CD14-positive monocyte (primary cell): ENCODE results near the gene SLC27A6. TPM values are rescaled to one million over a fixed set of nuclear protein-coding genes. Genes with fewer than 3 reads are reported as not detected.
"Not testable (repeated sequence)": the region's sequence is repeated elsewhere in the genome, so short reads cannot be mapped to it uniquely, and the experiment has no call there.

Experiments used
- DNase-seq, 3 donors: peaks; one replicate each; pipeline ENCODE4 v3.0.0-alpha.2; 2011 to 2022
- H2AFZ ChIP-seq: 2 replicates; pipeline ENCODE4 v1.6.0; 2012; ENCODE audit warnings: mild to moderate bottlenecking, low read depth, low read length, inconsistent platforms; ENCODE audit not compliant: insufficient read depth, poor library complexity, severe bottlenecking
- H3K27ac ChIP-seq, 2 donors: 1 replicate in 1 of 2; 2 replicates in 1 of 2; pipeline ENCODE4 v1.5.1; 2012 to 2013; ENCODE audit warnings: low read length in 2 of 2, control low read depth in 1 of 2, inconsistent platforms in 1 of 2, low read depth in 1 of 2, mild to moderate bottlenecking in 1 of 2
- H3K27me3 ChIP-seq, 2 donors: one replicate each; pipeline versions ENCODE4 v1.6.0 to v1.6.1; 2011 to 2013; ENCODE audit warnings: low read length in 2 of 2; ENCODE audit not compliant: control insufficient read depth in 2 of 2, insufficient read depth in 2 of 2
- H3K36me3 ChIP-seq, 2 donors: replicated peaks in 1 of 2; 1 replicate in 1 of 2; 2 replicates in 1 of 2; pipeline versions ENCODE4 v1.5.1 to v1.6.1; 2012 to 2013; ENCODE audit warnings: low read length in 2 of 2, control low read depth in 1 of 2, inconsistent platforms in 1 of 2, mild to moderate bottlenecking in 1 of 2; ENCODE audit not compliant: insufficient read depth in 2 of 2, control insufficient read depth in 1 of 2
- H3K4me1 ChIP-seq, 2 donors: 1 replicate in 1 of 2; 2 replicates in 1 of 2; pipeline versions ENCODE4 v1.5.1 to v1.6.1; 2012 to 2013; ENCODE audit warnings: low read length in 2 of 2, control low read depth in 1 of 2, inconsistent platforms in 1 of 2, mild to moderate bottlenecking in 1 of 2, moderate library complexity in 1 of 2; ENCODE audit not compliant: insufficient read depth in 2 of 2, control insufficient read depth in 1 of 2
- H3K4me2 ChIP-seq: replicated peaks from 2 replicates; pipeline ENCODE3; 2012; ENCODE audit warnings: low read length, moderate library complexity, mild to moderate bottlenecking; ENCODE audit not compliant: poor library complexity, severe bottlenecking; ENCODE audit errors: extremely low read depth
- H3K4me3 ChIP-seq, 3 experiments: fragments of 200-600 bp in 1 of 3; sonication (generic) in 1 of 3; replicated peaks in 1 of 3; 1 replicate in 2 of 3; 2 replicates in 1 of 3; pipeline ENCODE4 v1.5.1; 2011 to 2013; ENCODE audit warnings: low read length in 3 of 3, mild to moderate bottlenecking in 3 of 3, control low read depth in 2 of 3, low read depth in 2 of 3, inconsistent platforms in 1 of 3, moderate library complexity in 1 of 3
- H3K79me2 ChIP-seq: 2 replicates; pipeline ENCODE4 v1.6.0; 2012; ENCODE audit warnings: mild to moderate bottlenecking, control low read depth, inconsistent platforms, low read length, moderate library complexity; ENCODE audit not compliant: insufficient read depth
- H3K9ac ChIP-seq: 2 replicates; pipeline ENCODE4 v1.6.0; 2017; ENCODE audit warnings: low read length, mild to moderate bottlenecking; ENCODE audit not compliant: insufficient read depth, poor library complexity, severe bottlenecking
- H3K9me3 ChIP-seq, 2 donors: replicated peaks in 1 of 2; 1 replicate in 1 of 2; 2 replicates in 1 of 2; pipeline versions ENCODE4 v1.5.1 to v1.6.1; 2012 to 2013; ENCODE audit warnings: low read length in 2 of 2, control low read depth in 1 of 2; ENCODE audit not compliant: control insufficient read depth in 1 of 2, insufficient read depth in 1 of 2
- H4K20me1 ChIP-seq: 2 replicates; pipeline ENCODE4 v1.6.0; 2012; ENCODE audit warnings: mild to moderate bottlenecking, low read length, control low read depth, moderate library complexity; ENCODE audit not compliant: insufficient read depth
- H3K27ac Mint-ChIP-seq, 7 donors: one replicate each; pipeline ENCODE4 v1.8.0; 2020; ENCODE audit warnings: mild to moderate bottlenecking in 7 of 7, mixed read lengths in 7 of 7, moderate library complexity in 6 of 7, inconsistent platforms in 2 of 7
- H3K27me3 Mint-ChIP-seq, 3 donors: one replicate each; pipeline ENCODE4 v1.8.0; 2021 to 2022; ENCODE audit warnings: low read depth in 3 of 3, mild to moderate bottlenecking in 3 of 3, mixed read lengths in 3 of 3, moderate library complexity in 3 of 3, inconsistent platforms in 1 of 3
- H3K36me3 Mint-ChIP-seq, 2 donors: one replicate each; pipeline ENCODE4 v1.8.0; 2020; ENCODE audit warnings: mixed read lengths in 2 of 2, inconsistent platforms in 1 of 2, mild to moderate bottlenecking in 1 of 2
- H3K4me1 Mint-ChIP-seq: one replicate; pipeline ENCODE4 v1.8.0; 2020; ENCODE audit warnings: mild to moderate bottlenecking, mixed read lengths
- H3K4me3 Mint-ChIP-seq, 2 donors: one replicate each; pipeline ENCODE4 v1.8.0; 2020; ENCODE audit warnings: mild to moderate bottlenecking in 2 of 2, mixed read lengths in 2 of 2, moderate library complexity in 1 of 2
- H3K9me3 Mint-ChIP-seq, 7 donors: one replicate each; pipeline ENCODE4 v1.8.0; 2020 to 2022; ENCODE audit warnings: mixed read lengths in 7 of 7, mild to moderate bottlenecking in 6 of 7, moderate library complexity in 6 of 7, inconsistent platforms in 2 of 7
- WGBS: methylation state at CpG from one replicate; pipeline ENCODE4 v1.1.5; 2013; ENCODE audit warnings: missing lambda C conversion rate; ENCODE audit not compliant: insufficient coverage; 5-methylcytosine and 5-hydroxymethylcytosine counted together
- intact Hi-C, 2 donors: fragments of 100-400 bp; cut with micrococcal nuclease; formaldehyde crosslinking; loops; one replicate each; pipeline versions ENCODE4 v1.15.0 to v1.15.1; 2023
- polyA plus RNA-seq, 3 donors: library from polyadenylated mRNA; depleted of rRNA in 1 of 3; unstranded in 2 of 3; stranded (reverse) in 1 of 3; fragments of 300-500 nt in 2 of 3; fragments of >200 nt in 1 of 3; fragmentation: Illumina TruSeq in 2 of 3; gene quantifications; 1 replicate in 2 of 3; 2 replicates in 1 of 3; pipeline ENCODE4 v1.2.3, GENCODE V29; 2012 to 2021
- TF ChIP-seq, protein P1 (sequence below): fragments of 200-600 bp; IDR thresholded peaks from one replicate; pipeline ENCODE4 v1.8.0; 2022; ENCODE audit warnings: antibody characterized with exemption, mild to moderate bottlenecking

SLC27A6 gene
- polyA plus RNA-seq, 3 donors, result not detected

DNA sequence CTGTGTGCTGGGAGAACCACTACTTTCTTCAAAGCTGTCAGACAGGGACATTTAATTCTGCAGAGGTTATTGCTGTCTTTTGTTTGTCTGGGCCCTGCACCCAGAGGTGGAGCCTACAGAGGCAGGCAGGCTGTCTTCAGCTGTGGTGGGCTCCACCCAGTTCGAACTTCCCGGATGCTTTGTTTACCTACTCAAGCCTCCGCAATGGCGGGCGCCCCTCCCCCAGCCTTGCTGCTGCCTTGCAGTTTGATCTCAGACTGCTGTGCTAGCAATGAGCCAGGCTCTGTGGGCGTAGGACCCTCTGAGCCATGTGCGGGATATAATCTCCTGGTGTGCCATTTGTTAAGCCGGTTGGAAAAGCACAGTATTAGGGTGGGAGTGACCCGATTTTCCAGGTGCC lies 22.2 kb upstream of the SLC27A6 start:
- 100% methylated on average over 2 of the region's 9 CpGs for WGBS

DNA sequence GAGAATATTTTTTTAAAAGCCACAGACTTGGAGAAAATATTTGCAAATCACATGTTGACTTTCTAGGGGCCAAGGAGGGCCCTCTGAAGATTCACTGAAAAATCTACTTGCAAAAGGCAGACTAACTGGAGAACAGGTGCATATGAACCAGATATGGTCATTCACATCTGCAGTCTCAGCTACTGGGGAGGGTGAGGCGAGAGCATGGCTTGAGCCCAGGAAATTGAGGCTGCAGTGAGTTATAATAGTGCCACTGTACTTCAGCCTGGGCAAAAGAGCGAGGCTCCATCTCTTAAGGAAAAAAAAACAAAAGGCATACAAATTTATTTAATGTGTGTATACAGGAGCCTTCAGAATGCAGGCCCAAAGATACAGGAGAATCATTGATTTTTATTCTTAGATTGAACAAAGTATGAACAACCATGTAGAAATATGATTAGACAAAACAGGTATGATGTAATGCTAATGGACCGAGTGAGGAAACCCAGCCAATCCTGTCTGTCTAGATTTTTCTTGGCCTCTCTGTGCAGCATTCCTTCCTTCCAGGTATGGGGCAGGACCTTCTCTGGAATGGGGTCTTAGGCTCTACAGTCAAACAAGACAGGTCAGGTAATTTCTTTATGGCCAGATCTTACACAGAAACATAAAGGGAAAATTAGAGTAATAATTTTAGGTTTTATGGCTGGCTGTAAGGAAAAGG lies 15.3 kb upstream of the SLC27A6 start:
- Mint-ChIP-seq H3K9me3 (peaks cover 2 to 6% (median 5%) of the 10 kb centered on the region in 7 donors), H3K27me3 (peaks cover 0 to 1% (median 0%) of the 10 kb centered on the region in 3 donors), H3K4me1 (no peaks in the 10 kb centered on the region), H3K27ac (no peak overlapping the region), H3K36me3 (no peaks in the 10 kb centered on the region), H3K4me3 (no peak overlapping the region)
- intact Hi-C loops, result no loop called here
- H2AFZ ChIP-seq, result no peak overlapping the region
- 100% methylated on average over 1 of the region's 3 CpGs for WGBS
- TF ChIP-seq, protein P1, sequence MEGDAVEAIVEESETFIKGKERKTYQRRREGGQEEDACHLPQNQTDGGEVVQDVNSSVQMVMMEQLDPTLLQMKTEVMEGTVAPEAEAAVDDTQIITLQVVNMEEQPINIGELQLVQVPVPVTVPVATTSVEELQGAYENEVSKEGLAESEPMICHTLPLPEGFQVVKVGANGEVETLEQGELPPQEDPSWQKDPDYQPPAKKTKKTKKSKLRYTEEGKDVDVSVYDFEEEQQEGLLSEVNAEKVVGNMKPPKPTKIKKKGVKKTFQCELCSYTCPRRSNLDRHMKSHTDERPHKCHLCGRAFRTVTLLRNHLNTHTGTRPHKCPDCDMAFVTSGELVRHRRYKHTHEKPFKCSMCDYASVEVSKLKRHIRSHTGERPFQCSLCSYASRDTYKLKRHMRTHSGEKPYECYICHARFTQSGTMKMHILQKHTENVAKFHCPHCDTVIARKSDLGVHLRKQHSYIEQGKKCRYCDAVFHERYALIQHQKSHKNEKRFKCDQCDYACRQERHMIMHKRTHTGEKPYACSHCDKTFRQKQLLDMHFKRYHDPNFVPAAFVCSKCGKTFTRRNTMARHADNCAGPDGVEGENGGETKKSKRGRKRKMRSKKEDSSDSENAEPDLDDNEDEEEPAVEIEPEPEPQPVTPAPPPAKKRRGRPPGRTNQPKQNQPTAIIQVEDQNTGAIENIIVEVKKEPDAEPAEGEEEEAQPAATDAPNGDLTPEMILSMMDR, result no peak
- no peaks in the 10 kb centered on the region for H3K9me3 ChIP-seq
- no peak overlapping the region for H3K9ac ChIP-seq
- no peaks in the 10 kb centered on the region for H3K4me1 ChIP-seq
- H4K20me1 ChIP-seq, result no peaks in the 10 kb centered on the region
- H3K79me2 ChIP-seq, result no peaks in the 10 kb centered on the region
- H3K27ac ChIP-seq, result no peak overlapping the region
- H3K4me3 ChIP-seq, result no peak overlapping the region
- DNase-seq, result no peak
- H3K36me3 ChIP-seq, result no peaks in the 10 kb centered on the region
- H3K27me3 ChIP-seq, result no peaks in the 10 kb centered on the region
- no peak overlapping the region for H3K4me2 ChIP-seq

More for the DNA sequence above, 22.2 kb upstream of the SLC27A6 start:
- H3K9ac ChIP-seq, H3K79me2 ChIP-seq, intact Hi-C loops, H3K4me1 ChIP-seq, H3K36me3 Mint-ChIP-seq, H3K27me3 ChIP-seq, H3K36me3 ChIP-seq, H3K27ac ChIP-seq, H2AFZ ChIP-seq, H3K4me1 Mint-ChIP-seq, H3K4me3 Mint-ChIP-seq, DNase-seq, H3K4me2 ChIP-seq, H4K20me1 ChIP-seq, H3K27ac Mint-ChIP-seq, H3K27me3 Mint-ChIP-seq, H3K4me3 ChIP-seq: not testable (repeated sequence)
- peaks cover 11 to 32% (median 21%) of the 10 kb centered on the region in 7 donors for H3K9me3 Mint-ChIP-seq
- peaks cover 0 to 10% of the 10 kb centered on the region in 2 donors for H3K9me3 ChIP-seq

DNA sequence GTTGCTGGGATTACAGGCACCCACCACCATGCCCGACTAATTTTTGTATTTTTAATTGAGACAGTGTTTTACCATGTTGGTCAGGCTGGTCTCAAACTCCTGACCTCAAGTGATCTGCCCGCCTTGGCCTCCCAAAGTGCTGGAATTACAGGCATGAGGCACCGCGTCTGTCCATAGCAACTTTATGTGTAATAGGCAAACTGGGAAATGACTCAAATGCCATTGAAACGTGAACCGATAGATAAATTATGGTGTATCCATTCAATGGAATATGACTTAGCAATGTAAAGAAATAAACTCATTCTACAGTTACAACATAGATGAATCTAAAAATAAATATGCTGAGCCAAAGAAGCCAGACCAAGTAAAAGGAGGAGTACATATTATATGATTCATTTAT lies 14.0 kb upstream of the SLC27A6 start:
- H3K4me3 Mint-ChIP-seq, H3K9ac ChIP-seq, H3K4me1 Mint-ChIP-seq, H3K9me3 Mint-ChIP-seq, H3K27me3 ChIP-seq, DNase-seq, H3K36me3 Mint-ChIP-seq, H3K9me3 ChIP-seq, H3K4me3 ChIP-seq, H3K27ac ChIP-seq, H3K79me2 ChIP-seq, H3K27me3 Mint-ChIP-seq, H3K36me3 ChIP-seq, H3K4me1 ChIP-seq, H4K20me1 ChIP-seq, H3K4me2 ChIP-seq, intact Hi-C loops, H3K27ac Mint-ChIP-seq, H2AFZ ChIP-seq: not testable (repeated sequence)
- 40% methylated on average over 1 of the region's 6 CpGs for WGBS
